Motor neuron (in vitro differentiated cells): ENCODE data around the gene LRRC14B. TPM values are rescaled to one million over a fixed set of nuclear protein-coding genes. Genes with fewer than 3 reads are reported as not detected.

Experiments
- ATAC-seq, 8 experiments: fragments of 200-7000 bp; cut with Tn5 transposase; replicated peaks in 6 of 8; 2 replicates each; pipeline ENCODE4 v1.8.0; 2021; ENCODE audit warnings: mild to moderate bottlenecking in 8 of 8, moderate library complexity in 8 of 8
- H3K27ac ChIP-seq, 2 donors: fragments of 250-450 bp; sonication (Bioruptor Pico); 2 replicates each; pipeline ENCODE4 v1.9.0; 2021; ENCODE audit warnings: antibody characterized with exemption in 2 of 2, mild to moderate bottlenecking in 2 of 2, moderate library complexity in 1 of 2
- H3K4me1 ChIP-seq, 2 donors: fragments of 250-450 bp; sonication (Bioruptor Pico); replicated peaks in 1 of 2; 2 replicates each; pipeline ENCODE4 v1.6.1; 2021; ENCODE audit warnings: antibody characterized with exemption in 2 of 2, mild to moderate bottlenecking in 2 of 2, moderate library complexity in 1 of 2
- H3K4me3 ChIP-seq, 5 donors: fragments of 250-450 bp; sonication (Bioruptor Pico); 2 replicates each; pipeline ENCODE4 v1.9.0; 2021; ENCODE audit warnings: antibody characterized with exemption in 5 of 5, mild to moderate bottlenecking in 5 of 5, moderate library complexity in 4 of 5
- WGBS, 10 experiments: fragments of 450-650 bp; shearing (Covaris generic); methylation state at CpG; one replicate each; pipeline ENCODE4 v1.0.0; 2022; 5-methylcytosine and 5-hydroxymethylcytosine counted together
- in situ Hi-C, 9 experiments: fragments of 400-800 bp; cut with MboI; loops; one replicate each; pipeline ENCODE4 v1.15.0; 2021; ENCODE audit warnings: low sequenced_read_pairs in 9 of 9, low pct_unique_long_range_greater_than_20kb in 2 of 9; ENCODE audit not compliant: unreplicated experiment in 9 of 9
- total RNA-seq, 8 experiments: library from RNA; unstranded; fragments of 300-600 nt; gene quantifications; 2 replicates each; pipeline versions ENCODE4 v1.2.3 to v1.2.4, GENCODE V29; 2022

LRRC14B gene
- total RNA-seq, 8 experiments from 2014 or later = 0.18 to 4.5 (median 0.25) TPM; not detected in 3

DNA sequence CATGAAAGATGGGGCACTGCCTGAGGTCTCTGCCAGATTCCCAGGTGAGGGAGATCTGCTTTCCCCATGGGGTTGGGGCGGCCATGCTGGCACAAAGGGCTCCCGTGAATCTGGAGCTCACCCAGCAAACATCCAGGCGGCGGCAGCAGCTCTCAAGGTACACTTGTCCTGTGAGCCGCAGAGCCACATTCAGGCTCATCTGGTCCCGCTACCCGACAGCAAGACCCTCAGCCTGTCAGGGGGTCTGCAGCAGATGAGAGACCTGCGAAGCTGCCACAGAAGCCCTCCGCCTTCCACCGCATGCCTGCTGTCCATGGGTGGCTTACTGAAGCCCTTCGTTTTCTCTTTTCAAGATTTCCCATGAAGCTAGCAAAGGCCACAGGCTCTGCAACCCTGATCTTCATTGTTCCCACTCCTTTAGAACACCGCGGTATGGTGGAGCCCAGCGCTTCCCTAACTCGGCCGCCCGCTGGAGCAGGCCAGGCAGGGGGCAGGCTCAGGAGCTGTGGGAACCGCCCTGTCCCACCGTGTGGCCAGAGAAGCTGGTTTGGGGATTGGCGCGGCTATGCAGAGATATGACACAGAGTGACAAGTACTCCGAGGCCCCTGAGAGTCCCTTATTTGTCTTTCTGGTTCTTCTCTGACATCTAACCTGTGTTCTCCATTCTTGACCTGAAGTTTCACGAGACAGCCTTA, 8.8 kb downstream of the LRRC14B start:
- ATAC-seq = peak in 2 of 8 experiments; percentile 31 to 38
- H3K4me1 ChIP-seq = peaks cover 6 to 22% of the 10 kb centered on the region in 2 donors
- H3K4me3 ChIP-seq = no peak overlapping the region
- in situ Hi-C loops = no loop called here
- WGBS, 10 experiments = 69 to 100% (median 87%) methylated on average over 1 to 12 of the region's 23 CpGs; no CpG with 5 or more reads in 2 of the 10 experiments
- H3K27ac ChIP-seq = no peak overlapping the region

DNA sequence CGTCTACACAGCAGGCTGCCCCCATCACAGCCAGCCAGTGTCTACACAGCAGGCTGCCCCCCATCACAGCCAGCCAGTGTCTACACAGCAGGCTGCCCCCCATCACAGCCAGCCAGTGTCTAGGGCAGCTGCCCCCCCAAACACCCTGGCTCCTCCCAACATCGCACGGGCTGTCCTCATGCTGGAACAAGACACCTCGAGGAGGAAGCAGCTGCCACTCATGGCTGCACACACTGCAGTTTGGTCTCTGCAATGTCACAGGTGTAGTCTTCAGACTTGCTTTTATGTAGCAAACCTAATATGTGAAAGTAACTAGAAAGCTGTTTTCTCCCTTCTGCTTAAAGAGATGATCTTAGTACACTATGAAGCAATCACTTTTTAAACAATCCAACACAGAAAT, 9.7 kb downstream of the LRRC14B start:
- Histone ChIP-seq H3K27ac (no peak overlapping the region), H3K4me1 (peaks cover 6 to 20% of the 10 kb centered on the region in 2 donors), H3K4me3 (no peak overlapping the region)
- no peak for ATAC-seq
- WGBS, 10 experiments = 0 to 50% (median 49%) methylated on average over 1 to 2 of the region's 4 CpGs; no CpG with 5 or more reads in 6 of the 10 experiments
- in situ Hi-C loops = no loop called here

DNA sequence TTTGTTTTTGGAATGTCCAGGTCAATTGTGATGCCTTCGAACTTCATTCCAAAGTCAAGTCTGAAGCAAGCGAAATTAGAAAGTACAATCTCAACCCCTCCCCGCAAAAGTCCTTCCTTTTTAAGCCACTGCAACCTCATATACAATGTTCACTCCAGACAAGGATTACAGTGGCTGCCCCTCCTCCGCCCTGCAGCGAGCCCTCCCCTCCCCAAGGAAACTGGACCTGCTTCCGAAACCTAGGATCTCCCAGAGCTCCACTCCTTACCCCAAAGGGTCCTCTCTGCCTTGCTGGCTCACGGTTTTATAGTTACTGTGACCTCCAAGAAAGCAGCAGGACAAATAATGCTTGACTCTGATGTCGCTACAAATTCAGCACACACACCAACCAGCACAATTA, 10.4 kb downstream of the LRRC14B start:
- no peak overlapping the region for H3K4me3 ChIP-seq
- ATAC-seq = peak in 1 of 8 experiments; percentile 23
- H3K4me1 ChIP-seq = peaks cover 6 to 13% of the 10 kb centered on the region in 2 donors
- in situ Hi-C loops = no loop called here
- no peak overlapping the region for H3K27ac ChIP-seq
- WGBS, 10 experiments = 60 to 100% (median 90%) methylated on average over 1 to 3 of the region's 8 CpGs; no CpG with 5 or more reads in 4 of the 10 experiments

DNA sequence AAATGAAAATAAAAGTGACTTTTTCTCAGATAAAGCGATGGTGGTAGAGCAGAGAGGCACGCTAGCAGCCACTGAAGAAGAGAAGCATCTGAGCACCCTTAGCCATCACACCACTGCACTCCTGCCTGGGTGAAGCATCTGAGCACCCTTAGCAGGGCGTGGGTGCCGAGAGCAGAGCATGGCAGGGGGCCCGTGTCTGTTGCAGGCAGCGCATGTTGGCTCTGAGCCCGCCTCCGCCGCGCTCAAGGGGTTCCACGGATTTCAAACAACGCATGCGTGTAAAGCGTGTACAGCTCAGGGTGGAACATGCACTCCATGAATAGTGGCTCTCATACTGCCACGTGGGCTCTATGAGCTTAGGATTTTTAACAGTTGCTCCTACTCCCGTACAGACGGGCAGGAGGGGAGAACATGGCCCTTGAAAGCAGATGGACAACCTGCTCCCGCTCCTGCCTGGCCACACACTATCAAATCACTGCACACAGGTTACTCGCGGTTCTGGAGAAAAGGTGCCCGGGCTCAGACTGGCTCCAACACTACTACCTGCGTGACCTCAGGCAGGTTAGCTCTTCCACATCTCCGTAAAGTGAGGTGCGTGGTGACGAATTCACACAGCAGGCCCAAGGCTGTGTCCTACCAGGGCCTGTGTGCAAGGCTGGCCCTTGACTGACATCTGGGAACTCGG, 12.1 kb downstream of the LRRC14B start:
- Histone ChIP-seq H3K4me1 (peaks cover 0 to under 1% of the 10 kb centered on the region in 2 donors), H3K27ac (no peak overlapping the region), H3K4me3 (no peak overlapping the region)
- in situ Hi-C loops = no loop called here
- ATAC-seq = peak in 2 of 8 experiments; percentile 6 to 16
- WGBS, 10 experiments = 83 to 100% (median 90%) methylated on average over 1 to 18 of the region's 26 CpGs; no CpG with 5 or more reads in 5 of the 10 experiments

DNA sequence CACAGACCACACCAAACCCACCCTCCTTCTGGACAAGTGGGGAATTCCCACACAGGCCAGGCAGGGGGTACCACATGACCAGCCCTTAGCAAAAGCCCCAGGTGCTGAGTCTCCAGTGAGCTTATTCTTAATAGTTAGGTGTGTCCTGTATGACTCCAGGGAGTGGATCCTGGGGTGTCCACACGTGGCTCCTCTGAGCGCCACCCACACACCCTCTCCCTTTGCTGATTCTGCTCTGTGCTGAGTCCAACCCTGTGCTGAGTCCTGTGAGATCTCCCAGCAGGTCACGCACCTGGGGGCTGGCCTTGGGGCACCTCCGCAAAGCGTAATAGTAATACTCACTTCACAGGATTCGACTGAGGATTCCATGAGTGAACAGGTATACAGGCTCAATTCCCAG, 12.7 kb downstream of the LRRC14B start:
- no peaks in the 10 kb centered on the region for H3K4me1 ChIP-seq
- no peak overlapping the region for H3K27ac ChIP-seq
- no peak overlapping the region for H3K4me3 ChIP-seq
- peak in 3 of 8 experiments; percentile 3 to 59 (median 13) for ATAC-seq
- 86 to 100% (median 95%) methylated on average over 1 to 5 of the region's 6 CpGs; no CpG with 5 or more reads in 6 of the 10 experiments for WGBS, 10 experiments
- in situ Hi-C loops = no loop called here

DNA sequence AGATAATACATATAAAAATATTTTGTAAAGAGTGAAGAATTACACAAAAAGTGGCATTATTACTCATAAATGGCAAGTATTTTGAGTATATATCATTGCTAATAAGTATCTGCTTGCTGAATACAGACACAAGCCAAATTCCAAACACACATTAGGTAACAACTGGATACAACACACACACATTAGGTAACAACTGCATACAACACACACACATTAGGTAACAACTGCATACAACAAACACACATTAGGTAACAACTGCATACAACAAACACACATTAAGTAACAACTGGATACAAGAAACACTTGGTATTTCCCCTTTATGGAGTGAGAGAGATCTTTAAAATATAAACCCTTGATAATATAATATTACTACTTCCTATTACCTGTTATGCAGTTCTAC, 13.2 kb downstream of the LRRC14B start:
- no peaks in the 10 kb centered on the region for H3K4me1 ChIP-seq
- in situ Hi-C loops = no loop called here
- H3K27ac ChIP-seq = no peak overlapping the region
- H3K4me3 ChIP-seq = no peak overlapping the region
- no peak for ATAC-seq

DNA sequence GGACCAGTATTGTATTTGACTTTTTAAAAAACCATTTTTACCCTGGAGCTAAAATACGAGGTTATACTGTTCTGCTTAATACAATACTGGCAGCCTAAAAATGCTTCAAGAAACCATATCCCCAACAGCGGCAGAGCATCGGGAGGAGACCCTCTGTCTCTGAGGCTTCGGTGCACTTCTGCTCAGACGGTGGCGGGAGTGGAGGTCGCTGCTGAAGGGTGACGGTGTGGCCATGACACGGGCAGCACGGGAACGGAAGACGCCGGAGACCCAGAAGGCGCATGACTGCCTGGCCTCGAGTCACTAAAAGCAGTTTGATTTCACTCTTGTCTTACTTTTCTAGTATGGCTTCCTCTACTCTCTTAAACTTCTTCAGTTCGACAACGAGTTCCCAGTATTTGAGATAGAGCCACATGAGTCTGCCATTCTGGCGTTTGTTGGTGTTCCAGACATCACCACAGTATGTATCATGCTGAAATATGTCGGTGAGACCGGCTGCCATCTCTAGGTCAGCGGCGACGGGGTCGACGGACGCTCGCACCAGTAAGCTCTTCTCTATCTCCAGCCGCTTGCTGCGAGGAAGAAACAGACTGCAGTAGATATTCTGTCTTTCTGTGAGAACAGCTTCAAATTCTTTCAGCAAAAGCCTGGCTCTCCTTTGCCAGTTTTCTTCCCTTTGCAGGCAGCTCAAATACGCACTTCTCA, 13.8 kb downstream of the LRRC14B start:
- ATAC-seq = no peak
- in situ Hi-C loops = no loop called here
- WGBS, 10 experiments = 77 to 100% (median 94%) methylated on average over 4 to 17 of the region's 30 CpGs; no CpG with 5 or more reads in 1 of the 10 experiments

DNA sequence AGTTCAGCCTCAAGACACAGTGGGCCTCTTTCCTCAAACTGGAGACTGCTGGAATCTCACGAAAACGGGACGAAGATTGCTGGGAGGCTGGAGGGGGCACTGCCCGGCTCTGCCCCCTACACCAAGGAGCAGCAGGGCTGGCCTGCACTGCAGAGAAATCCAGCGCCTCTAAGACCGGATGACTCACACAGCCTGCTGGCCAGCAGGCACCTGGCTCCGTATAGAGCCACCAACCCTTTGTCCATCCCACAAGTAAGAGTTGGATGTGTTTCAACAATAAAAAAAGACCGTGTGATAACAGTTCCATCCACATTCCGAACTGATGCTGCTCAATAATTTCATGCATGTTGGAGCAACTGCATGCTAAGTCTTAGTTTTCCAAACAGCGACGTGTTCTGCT, 15.1 kb downstream of the LRRC14B start:
- ATAC-seq = no peak
- in situ Hi-C loops = no loop called here
- 76 to 100% (median 92%) methylated on average over 2 to 7 of the region's 11 CpGs; no CpG with 5 or more reads in 3 of the 10 experiments for WGBS, 10 experiments
- peaks cover 4 to 8% of the 10 kb centered on the region in 2 donors for H3K4me1 ChIP-seq
- no peak overlapping the region for H3K4me3 ChIP-seq
- H3K27ac ChIP-seq = no peak overlapping the region

More for the DNA sequence above, 13.8 kb downstream of the LRRC14B start:
- no peak overlapping the region for H3K4me3 ChIP-seq
- H3K4me1 ChIP-seq = peaks cover 4 to 6% of the 10 kb centered on the region in 2 donors
- H3K27ac ChIP-seq = no peak overlapping the region

DNA sequence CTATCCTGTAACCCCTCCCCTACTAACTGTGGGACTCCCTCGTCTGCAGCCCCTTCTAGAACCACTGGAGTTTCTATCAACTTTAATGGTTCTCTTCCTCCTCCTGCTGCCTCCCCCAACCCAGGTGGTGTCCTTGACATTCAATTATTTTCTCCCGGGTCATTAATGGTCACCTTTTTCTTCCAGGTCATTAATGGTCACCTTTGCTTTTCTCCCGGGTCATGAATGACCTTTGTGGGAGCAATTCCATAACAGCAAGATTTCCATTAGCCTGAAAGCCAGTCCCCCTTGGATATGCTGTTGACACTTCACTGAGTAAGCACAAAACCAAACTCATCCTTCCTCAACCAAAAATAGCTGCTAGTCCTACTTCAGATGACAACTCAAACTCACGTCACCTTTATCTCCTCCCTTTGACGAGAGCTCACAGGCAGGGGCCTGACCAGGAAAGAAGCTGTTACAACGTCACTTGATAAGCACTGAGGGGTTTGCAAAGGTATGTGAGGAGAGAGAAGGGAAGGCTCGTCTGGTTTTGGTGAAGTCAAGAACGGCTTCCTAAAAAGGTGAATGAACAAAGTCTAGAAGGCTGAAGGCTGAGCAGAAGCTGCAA, 15.7 kb downstream of the LRRC14B start:
- no peak for ATAC-seq
- no peak overlapping the region for H3K27ac ChIP-seq

DNA sequence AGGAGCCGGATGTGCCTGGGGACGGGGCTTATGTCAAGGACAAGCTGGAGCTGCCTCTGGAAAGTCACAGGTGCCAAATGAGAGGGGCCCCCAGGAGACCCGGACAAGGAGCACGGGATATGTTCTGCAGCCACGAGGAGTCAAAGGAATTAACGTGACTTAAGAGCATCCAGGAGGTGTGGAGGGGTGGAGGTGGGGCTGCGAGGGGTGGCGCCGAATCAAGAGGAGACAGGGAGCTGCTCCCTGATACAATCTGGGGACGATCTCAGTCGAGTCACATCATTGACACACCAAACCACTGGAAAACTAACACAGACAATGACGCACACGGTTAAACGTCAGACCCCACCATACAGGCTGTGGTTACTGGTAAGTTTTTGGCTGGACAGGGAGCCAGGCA, 16.3 kb downstream of the LRRC14B start:
- in situ Hi-C loops = no loop called here
- Histone ChIP-seq H3K4me1 (peaks cover 4 to 8% of the 10 kb centered on the region in 2 donors), H3K27ac (no peak overlapping the region), H3K4me3 (no peak overlapping the region)
- ATAC-seq = peak in 1 of 8 experiments; percentile 85
- 43 to 100% (median 80%) methylated on average over 1 to 10 of the region's 14 CpGs; no CpG with 5 or more reads in 3 of the 10 experiments for WGBS, 10 experiments

More for the DNA sequence above, 15.7 kb downstream of the LRRC14B start:
- Histone ChIP-seq H3K4me1 (peaks cover 4 to 8% of the 10 kb centered on the region in 2 donors), H3K4me3 (no peak overlapping the region)
- WGBS, 10 experiments = 70 to 95% (median 88%) methylated on average over 2 to 6 of the region's 8 CpGs; no CpG with 5 or more reads in 1 of the 10 experiments
- in situ Hi-C loops = no loop called here

DNA sequence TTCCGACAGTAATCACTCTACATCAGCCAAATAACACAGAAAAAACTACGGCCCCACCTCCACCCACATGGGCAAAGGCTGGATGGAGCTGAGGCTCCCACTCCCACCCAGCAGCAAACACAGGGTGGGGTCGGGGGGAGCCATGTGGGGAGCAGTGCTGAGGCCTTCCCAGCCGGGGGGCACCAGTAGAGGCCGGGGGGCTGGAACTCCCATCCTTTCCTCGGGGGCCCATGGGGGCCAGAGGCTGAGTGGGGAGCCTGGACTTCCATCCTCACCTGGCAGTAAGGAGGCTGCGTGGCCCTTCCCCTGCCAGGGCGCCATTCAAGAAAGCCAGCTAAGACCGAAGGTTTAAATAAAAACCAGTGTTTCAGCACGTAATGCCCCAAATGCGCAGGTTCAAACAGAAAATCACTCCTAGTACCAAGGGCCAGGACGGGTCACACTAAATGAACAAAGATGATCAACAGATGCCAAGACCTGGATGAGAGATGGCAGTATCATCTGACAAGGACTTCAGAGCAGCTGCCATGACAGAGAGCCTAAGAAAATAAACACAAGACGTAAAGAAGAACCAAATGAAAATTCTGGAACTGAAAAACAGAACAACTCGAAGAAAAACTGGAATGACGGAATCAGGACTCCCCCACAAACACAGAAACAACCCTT, 17.3 kb downstream of the LRRC14B start:
- in situ Hi-C loops = no loop called here
- Histone ChIP-seq H3K27ac (no peak overlapping the region), H3K4me3 (no peak overlapping the region), H3K4me1 (peaks cover 4 to 8% of the 10 kb centered on the region in 2 donors)
- no peak for ATAC-seq
- WGBS, 10 experiments = 83 to 100% (median 96%) methylated on average over 2 to 9 of the region's 15 CpGs; no CpG with 5 or more reads in 5 of the 10 experiments

DNA sequence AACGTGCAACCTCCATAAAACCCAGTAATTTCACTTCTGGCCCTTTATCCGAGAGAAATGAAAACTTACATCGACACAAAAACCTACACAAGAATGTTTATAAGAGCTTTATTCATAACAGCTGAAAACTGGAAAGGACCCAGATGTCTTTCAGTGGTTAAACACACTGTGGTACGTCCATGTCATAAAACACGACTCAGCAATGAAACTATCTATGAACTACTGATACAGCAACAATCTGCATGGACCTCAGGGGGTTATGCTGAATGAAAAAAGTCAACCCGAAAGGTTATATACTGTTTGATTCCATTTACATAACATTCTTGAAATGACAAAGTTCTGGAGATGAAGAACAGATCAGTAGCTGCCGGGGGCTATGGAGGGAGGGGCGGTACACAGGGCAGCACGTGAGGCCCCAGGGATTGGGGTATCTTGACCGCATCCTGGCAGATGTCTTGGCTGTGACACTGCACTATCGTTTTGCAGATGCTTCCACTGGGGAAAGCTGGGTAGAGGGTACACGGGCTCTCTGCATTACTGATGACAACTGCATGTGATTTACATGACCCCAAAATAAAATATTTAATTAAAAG, 22.6 kb downstream of the LRRC14B start:
- 86 to 100% (median 94%) methylated on average over 2 to 11 of the region's 12 CpGs for WGBS, 10 experiments
- in situ Hi-C loops = no loop called here
- Histone ChIP-seq H3K4me1 (peaks cover 4 to 8% of the 10 kb centered on the region in 2 donors), H3K4me3 (no peak overlapping the region), H3K27ac (no peak overlapping the region)
- no peak for ATAC-seq
